ENCODE measurements around the gene VSX1.

VSX1 gene

GRCh38 chr20:25070821-25071473, 11.0 kb downstream of the VSX1 start:
- no peak for DNase-seq (ENCODE audit: low read depth)
- TF ChIP-seq MYC (IDR thresholded peaks at IDR 0.05; ENCODE audit: low read depth, low read length) (no peak), POLR2A (IDR thresholded peaks at IDR 0.05; ENCODE audit: extremely low read depth, insufficient read length) (no peak), CTCF (IDR thresholded peaks at IDR 0.05; ENCODE audit: low read depth, low read length) (no peak), MAX (IDR thresholded peaks at IDR 0.05; ENCODE audit: low read depth, low read length) (no peak)
- no peak overlapping the region for H3K4me3 ChIP-seq (ENCODE audit: low read depth, low read length)

- no peak for TF ChIP-seq CTCF (IDR thresholded peaks at IDR 0.05; ENCODE audit: low read depth, low read length)
- TF ChIP-seq MAX (IDR thresholded peaks at IDR 0.05; ENCODE audit: low read depth, low read length) = no peak
- TF ChIP-seq POLR2A (IDR thresholded peaks at IDR 0.05; ENCODE audit: extremely low read depth, insufficient read length) = no peak
- TF ChIP-seq MYC (IDR thresholded peaks at IDR 0.05; ENCODE audit: low read depth, low read length) = no peak
- no peak for DNase-seq (ENCODE audit: low read depth)
- H3K4me3 ChIP-seq (ENCODE audit: low read depth, low read length) = no peak overlapping the region
These were observed 14.6 kb downstream of the VSX1 start for GRCh38 chr20:25067102-25067987.

GRCh38 chr20:25066386-25066785, 15.6 kb downstream of the VSX1 start:
- H3K4me3 ChIP-seq (ENCODE audit: low read depth, low read length) = no peak overlapping the region
- DNase-seq (ENCODE audit: low read depth) = no peak
- TF ChIP-seq CTCF (IDR thresholded peaks at IDR 0.05; ENCODE audit: low read depth, low read length) (no peak), POLR2A (IDR thresholded peaks at IDR 0.05; ENCODE audit: extremely low read depth, insufficient read length) (no peak), MYC (IDR thresholded peaks at IDR 0.05; ENCODE audit: low read depth, low read length) (no peak), MAX (IDR thresholded peaks at IDR 0.05; ENCODE audit: low read depth, low read length) (no peak)

- H3K4me3 ChIP-seq (ENCODE audit: low read depth, low read length) = no peak overlapping the region
- TF ChIP-seq CTCF (IDR thresholded peaks at IDR 0.05; ENCODE audit: low read depth, low read length) (peak; percentile 72), MAX (IDR thresholded peaks at IDR 0.05; ENCODE audit: low read depth, low read length) (no peak)
- peak; percentile 70 for DNase-seq (ENCODE audit: low read depth)
These were observed 16.2 kb downstream of the VSX1 start for GRCh38 chr20:25065625-25066338.

- DNase-seq (ENCODE audit: low read depth) = no peak
- TF ChIP-seq CTCF (IDR thresholded peaks at IDR 0.05; ENCODE audit: low read depth, low read length) = no peak
- no peak overlapping the region for H3K4me3 ChIP-seq (ENCODE audit: low read depth, low read length)
These were observed 16.8 kb downstream of the VSX1 start for GRCh38 chr20:25065072-25065624.

All from NB4 (cell line).